CD14-positive monocyte (primary cell): ENCODE results near the gene ANKRD13C. TPM values are rescaled to one million over a fixed set of nuclear protein-coding genes. Genes with fewer than 3 reads are reported as not detected.
"Not testable (repeated sequence)": the region's sequence is repeated elsewhere in the genome, so short reads cannot be mapped to it uniquely, and the experiment has no call there.

Experiments used
- DNase-seq, 3 donors: peaks; one replicate each; pipeline ENCODE4 v3.0.0-alpha.2; 2011 to 2022
- H2AFZ ChIP-seq: 2 replicates; pipeline ENCODE4 v1.6.0; 2012; ENCODE audit warnings: mild to moderate bottlenecking, low read depth, low read length, inconsistent platforms; ENCODE audit not compliant: insufficient read depth, poor library complexity, severe bottlenecking
- H3K27ac ChIP-seq, 2 donors: 1 replicate in 1 of 2; 2 replicates in 1 of 2; pipeline ENCODE4 v1.5.1; 2012 to 2013; ENCODE audit warnings: low read length in 2 of 2, control low read depth in 1 of 2, inconsistent platforms in 1 of 2, low read depth in 1 of 2, mild to moderate bottlenecking in 1 of 2
- H3K27me3 ChIP-seq, 2 donors: one replicate each; pipeline versions ENCODE4 v1.6.0 to v1.6.1; 2011 to 2013; ENCODE audit warnings: low read length in 2 of 2; ENCODE audit not compliant: control insufficient read depth in 2 of 2, insufficient read depth in 2 of 2
- H3K36me3 ChIP-seq, 2 donors: replicated peaks in 1 of 2; 1 replicate in 1 of 2; 2 replicates in 1 of 2; pipeline versions ENCODE4 v1.5.1 to v1.6.1; 2012 to 2013; ENCODE audit warnings: low read length in 2 of 2, control low read depth in 1 of 2, inconsistent platforms in 1 of 2, mild to moderate bottlenecking in 1 of 2; ENCODE audit not compliant: insufficient read depth in 2 of 2, control insufficient read depth in 1 of 2
- H3K4me1 ChIP-seq, 2 donors: 1 replicate in 1 of 2; 2 replicates in 1 of 2; pipeline versions ENCODE4 v1.5.1 to v1.6.1; 2012 to 2013; ENCODE audit warnings: low read length in 2 of 2, control low read depth in 1 of 2, inconsistent platforms in 1 of 2, mild to moderate bottlenecking in 1 of 2, moderate library complexity in 1 of 2; ENCODE audit not compliant: insufficient read depth in 2 of 2, control insufficient read depth in 1 of 2
- H3K4me2 ChIP-seq: replicated peaks from 2 replicates; pipeline ENCODE3; 2012; ENCODE audit warnings: low read length, moderate library complexity, mild to moderate bottlenecking; ENCODE audit not compliant: poor library complexity, severe bottlenecking; ENCODE audit errors: extremely low read depth
- H3K4me3 ChIP-seq, 3 experiments: fragments of 200-600 bp in 1 of 3; sonication (generic) in 1 of 3; replicated peaks in 1 of 3; 1 replicate in 2 of 3; 2 replicates in 1 of 3; pipeline ENCODE4 v1.5.1; 2011 to 2013; ENCODE audit warnings: low read length in 3 of 3, mild to moderate bottlenecking in 3 of 3, control low read depth in 2 of 3, low read depth in 2 of 3, inconsistent platforms in 1 of 3, moderate library complexity in 1 of 3
- H3K79me2 ChIP-seq: 2 replicates; pipeline ENCODE4 v1.6.0; 2012; ENCODE audit warnings: mild to moderate bottlenecking, control low read depth, inconsistent platforms, low read length, moderate library complexity; ENCODE audit not compliant: insufficient read depth
- H3K9ac ChIP-seq: 2 replicates; pipeline ENCODE4 v1.6.0; 2017; ENCODE audit warnings: low read length, mild to moderate bottlenecking; ENCODE audit not compliant: insufficient read depth, poor library complexity, severe bottlenecking
- H3K9me3 ChIP-seq, 2 donors: replicated peaks in 1 of 2; 1 replicate in 1 of 2; 2 replicates in 1 of 2; pipeline versions ENCODE4 v1.5.1 to v1.6.1; 2012 to 2013; ENCODE audit warnings: low read length in 2 of 2, control low read depth in 1 of 2; ENCODE audit not compliant: control insufficient read depth in 1 of 2, insufficient read depth in 1 of 2
- H4K20me1 ChIP-seq: 2 replicates; pipeline ENCODE4 v1.6.0; 2012; ENCODE audit warnings: mild to moderate bottlenecking, low read length, control low read depth, moderate library complexity; ENCODE audit not compliant: insufficient read depth
- H3K27ac Mint-ChIP-seq, 7 donors: one replicate each; pipeline ENCODE4 v1.8.0; 2020; ENCODE audit warnings: mild to moderate bottlenecking in 7 of 7, mixed read lengths in 7 of 7, moderate library complexity in 6 of 7, inconsistent platforms in 2 of 7
- H3K27me3 Mint-ChIP-seq, 3 donors: one replicate each; pipeline ENCODE4 v1.8.0; 2021 to 2022; ENCODE audit warnings: low read depth in 3 of 3, mild to moderate bottlenecking in 3 of 3, mixed read lengths in 3 of 3, moderate library complexity in 3 of 3, inconsistent platforms in 1 of 3
- H3K36me3 Mint-ChIP-seq, 2 donors: one replicate each; pipeline ENCODE4 v1.8.0; 2020; ENCODE audit warnings: mixed read lengths in 2 of 2, inconsistent platforms in 1 of 2, mild to moderate bottlenecking in 1 of 2
- H3K4me1 Mint-ChIP-seq: one replicate; pipeline ENCODE4 v1.8.0; 2020; ENCODE audit warnings: mild to moderate bottlenecking, mixed read lengths
- H3K4me3 Mint-ChIP-seq, 2 donors: one replicate each; pipeline ENCODE4 v1.8.0; 2020; ENCODE audit warnings: mild to moderate bottlenecking in 2 of 2, mixed read lengths in 2 of 2, moderate library complexity in 1 of 2
- H3K9me3 Mint-ChIP-seq, 7 donors: one replicate each; pipeline ENCODE4 v1.8.0; 2020 to 2022; ENCODE audit warnings: mixed read lengths in 7 of 7, mild to moderate bottlenecking in 6 of 7, moderate library complexity in 6 of 7, inconsistent platforms in 2 of 7
- CTCF ChIP-seq: fragments of 200-600 bp; IDR thresholded peaks from one replicate; pipeline ENCODE4 v1.8.0; 2022; ENCODE audit warnings: antibody characterized with exemption, mild to moderate bottlenecking
- WGBS: methylation state at CpG from one replicate; pipeline ENCODE4 v1.1.5; 2013; ENCODE audit warnings: missing lambda C conversion rate; ENCODE audit not compliant: insufficient coverage; 5-methylcytosine and 5-hydroxymethylcytosine counted together
- intact Hi-C, 2 donors: fragments of 100-400 bp; cut with micrococcal nuclease; formaldehyde crosslinking; loops; one replicate each; pipeline versions ENCODE4 v1.15.0 to v1.15.1; 2023
- polyA plus RNA-seq, 3 donors: library from polyadenylated mRNA; depleted of rRNA in 1 of 3; unstranded in 2 of 3; stranded (reverse) in 1 of 3; fragments of 300-500 nt in 2 of 3; fragments of >200 nt in 1 of 3; fragmentation: Illumina TruSeq in 2 of 3; gene quantifications; 1 replicate in 2 of 3; 2 replicates in 1 of 3; pipeline ENCODE4 v1.2.3, GENCODE V29; 2012 to 2021

The ANKRD13C gene
- polyA plus RNA-seq, 3 donors = 4.5 to 7.6 (median 6.5) TPM

DNA sequence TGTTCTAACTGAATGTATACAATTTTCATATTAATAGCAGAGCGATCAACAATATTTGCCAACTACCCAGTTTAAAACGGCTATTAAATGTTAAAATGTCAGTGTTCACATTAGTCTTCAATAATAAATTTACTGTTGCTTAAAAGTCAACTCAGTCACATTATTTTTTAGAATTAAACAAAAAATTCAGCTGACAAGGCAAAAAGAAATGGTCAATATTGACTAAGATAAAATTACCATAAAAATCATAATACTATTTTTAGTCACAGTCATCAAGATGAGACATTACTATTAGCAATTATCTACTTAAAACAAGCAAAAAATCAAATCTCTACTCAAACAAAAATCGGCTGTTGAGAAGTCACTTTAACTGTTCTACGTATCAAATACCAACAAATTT, 1.5 kb downstream of the ANKRD13C start:
- Histone ChIP-seq H3K9ac (peak overlapping the region; percentile 90), H4K20me1 (peaks cover 19% of the 10 kb centered on the region), H3K79me2 (peaks cover 68% of the 10 kb centered on the region), H3K36me3 (peaks cover 2 to 5% of the 10 kb centered on the region in 2 donors), H3K4me1 (peaks cover 23 to 40% of the 10 kb centered on the region in 2 donors), H3K27me3 (no peaks in the 10 kb centered on the region), H3K4me2 (peak overlapping the region; percentile 77), H2AFZ (no peak overlapping the region), H3K9me3 (no peaks in the 10 kb centered on the region), H3K4me3 (peak overlapping the region in 1 of 3 experiments; percentile 91), H3K27ac (peak overlapping the region in 1 of 2 donors; percentile 89)
- WGBS = no CpG with 5 or more reads among the region's 4 CpGs
- no peak for TF ChIP-seq CTCF
- peaks cover 36% of the 10 kb centered on the region for H3K4me1 Mint-ChIP-seq
- H3K4me3 Mint-ChIP-seq = peak overlapping the region; percentile 95 to 96
- no peak for DNase-seq
- intact Hi-C loops = loop anchor here in 1 of 2 donors (10.0 kb wide), 1 partner anchor 148 kb away; the partner anchor contains the start of gene LRRC40
- peaks cover 0 to 6% (median 0%) of the 10 kb centered on the region in 7 donors for H3K9me3 Mint-ChIP-seq
- peak overlapping the region in 3 of 7 donors; percentile 58 to 98 (median 92) for H3K27ac Mint-ChIP-seq
- H3K36me3 Mint-ChIP-seq = peaks cover 3 to 8% of the 10 kb centered on the region in 2 donors
- peaks cover 0 to 2% (median 0%) of the 10 kb centered on the region in 3 donors for H3K27me3 Mint-ChIP-seq

- H3K9me3 Mint-ChIP-seq, H3K9me3 ChIP-seq, H3K27ac ChIP-seq, H3K27me3 Mint-ChIP-seq, H3K27me3 ChIP-seq, H2AFZ ChIP-seq, H3K4me3 Mint-ChIP-seq, DNase-seq, H3K9ac ChIP-seq, H3K27ac Mint-ChIP-seq, H3K4me3 ChIP-seq, H3K4me2 ChIP-seq: not testable (repeated sequence)
- intact Hi-C loops = loop anchor here in 1 of 2 donors (10.0 kb wide), 1 partner anchor 145 kb away; the partner anchor contains the start of gene LRRC40
- peaks cover 3 to 11% of the 10 kb centered on the region in 2 donors for H3K36me3 Mint-ChIP-seq
- WGBS = 100% methylated on average over 1 of the region's 4 CpGs
- H3K4me1 Mint-ChIP-seq = peaks cover 24% of the 10 kb centered on the region
- Histone ChIP-seq H3K79me2 (peaks cover 93% of the 10 kb centered on the region), H4K20me1 (peaks cover 28% of the 10 kb centered on the region), H3K36me3 (peaks cover 2 to 13% of the 10 kb centered on the region in 2 donors), H3K4me1 (peaks cover 10 to 23% of the 10 kb centered on the region in 2 donors)
Measured at GRCh38 chr1:70349799-70350198, 4.7 kb downstream of the ANKRD13C start.
